ENCODE measurements around the gene C2orf80. TPM values are rescaled to one million over a fixed set of nuclear protein-coding genes. Genes with fewer than 3 reads are reported as not detected.
"Not testable (repeated sequence)": the region's sequence is repeated elsewhere in the genome, so short reads cannot be mapped to it uniquely, and the experiment has no call there.

C2orf80 gene
- total RNA-seq, 1 experiment from 2014 or later, result not detected

DNA sequence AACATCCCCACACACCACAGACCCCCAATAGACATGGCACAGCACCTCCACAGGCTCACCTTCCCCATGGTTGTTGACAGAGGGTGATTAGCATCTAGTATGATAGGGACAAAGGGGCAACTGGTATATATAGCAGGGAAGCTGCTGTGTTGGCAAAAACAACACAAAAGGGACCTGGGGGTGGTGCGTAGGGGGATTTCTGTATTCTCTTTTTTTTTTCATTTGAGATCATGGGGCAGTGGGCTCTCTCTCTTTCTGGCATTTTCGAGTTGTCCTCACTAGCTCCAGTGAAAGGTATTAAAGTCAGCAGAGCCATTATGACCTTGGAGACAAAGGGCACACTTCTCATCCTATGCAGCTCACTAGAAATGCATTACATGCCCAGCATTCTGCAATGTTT is 26.3 kb downstream of the C2orf80 start, which contains the start of gene CRYGA:
TSS of gene CRYGA (minus strand) at position 101 of the 400 bp plus-strand sequence. CDS start at position 68, 33 bp downstream.
- Histone ChIP-seq H3K27ac (no peak within 1 kb of the TSS), H3K9me3 (replicated peaks) (no peaks in the 10 kb centered on the region), H3K36me3 (no peaks in the 10 kb centered on the region), H3K27me3 (replicated peaks) (no peaks in the 10 kb centered on the region; the same call in none of the 2 replicates), H3K4me3 (no peak within 1 kb of the TSS), H3K4me1 (replicated peaks) (no peaks in the 10 kb centered on the region)
- DNase-seq (ENCODE audit: low read depth in 1 of 2, low spot score in 2 of 2), result no peak

DNA sequence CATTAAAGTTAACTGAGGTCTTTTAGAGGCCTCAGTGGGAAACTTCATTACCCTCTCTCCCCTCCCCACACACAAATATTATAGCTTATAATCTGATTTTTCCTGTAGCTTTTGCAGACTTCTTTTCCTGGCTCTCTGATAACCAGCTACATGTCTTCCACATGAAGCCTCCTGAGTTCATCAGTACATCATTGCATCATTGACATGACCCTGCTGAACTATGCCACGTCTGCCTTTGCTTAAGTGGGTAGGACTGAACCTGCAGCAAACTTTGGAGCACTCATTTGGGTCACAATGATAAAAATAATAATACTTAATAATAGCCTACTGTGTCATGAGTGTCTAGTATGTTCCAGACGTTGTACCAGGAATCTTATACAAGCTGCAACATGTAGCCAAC is 33.4 kb downstream of the C2orf80 start:
- Histone ChIP-seq H3K4me1 (replicated peaks) (no peaks in the 10 kb centered on the region), H3K36me3 (no peaks in the 10 kb centered on the region), H3K27ac (no peak overlapping the region), H3K4me3 (no peak overlapping the region), H3K9me3 (replicated peaks) (no peaks in the 10 kb centered on the region), H3K27me3 (replicated peaks) (0 out of 2 replicates have a peak, but pooled peaks cover 5% of the 10 kb centered on the region)
- no peak for DNase-seq (ENCODE audit: low read depth in 1 of 2, low spot score in 2 of 2)

DNA sequence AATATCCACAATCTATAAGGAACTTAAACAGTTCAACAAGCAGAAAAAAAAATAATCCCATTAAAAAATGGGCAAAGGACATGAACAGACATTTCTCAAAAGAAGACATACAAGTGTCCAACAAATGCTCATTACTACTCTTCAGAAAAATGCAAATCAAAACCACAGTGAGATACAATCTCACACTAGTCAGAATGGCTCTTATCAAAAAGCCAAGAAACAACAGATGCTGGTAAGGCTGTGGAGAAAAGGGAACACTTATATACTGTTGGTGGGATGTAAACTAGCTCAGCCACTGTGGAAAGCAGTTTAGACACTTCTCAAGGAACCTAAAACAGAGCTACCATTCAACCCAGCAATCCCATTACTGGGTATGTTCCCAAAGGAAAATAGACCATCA is 36.7 kb downstream of the C2orf80 start:
- Histone ChIP-seq H3K27me3 (replicated peaks) (peaks cover 5% of the 10 kb centered on the region; the same call in 1 of the 2 replicates), H3K36me3 (no peaks in the 10 kb centered on the region), H3K9me3 (replicated peaks) (no peaks in the 10 kb centered on the region), H3K27ac (no peak overlapping the region), H3K4me3 (no peak overlapping the region), H3K4me1 (replicated peaks) (no peaks in the 10 kb centered on the region)
- DNase-seq (ENCODE audit: low read depth in 1 of 2, low spot score in 2 of 2), result no peak

DNA sequence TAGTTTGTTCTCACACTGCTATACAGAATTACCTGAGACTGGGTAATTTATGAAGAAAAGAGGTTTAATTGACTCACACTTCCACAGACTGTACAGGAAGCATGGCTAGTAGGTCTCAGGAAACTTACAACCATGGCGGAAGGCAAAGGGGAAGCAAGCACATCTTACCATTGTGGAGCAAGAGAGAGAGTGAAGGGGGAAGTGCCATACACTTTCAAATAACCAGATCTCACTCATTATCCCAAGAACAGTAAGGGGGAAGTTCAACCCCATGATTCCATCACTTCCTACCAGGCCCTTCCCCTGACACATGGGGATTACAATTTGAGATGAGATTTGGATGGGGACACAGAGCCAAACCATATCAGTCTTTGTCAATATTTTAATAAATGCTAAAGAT is 38.9 kb downstream of the C2orf80 start:
- no peaks in the 10 kb centered on the region for H3K9me3 ChIP-seq (replicated peaks)
- no peak for DNase-seq (ENCODE audit: low read depth in 1 of 2, low spot score in 2 of 2)
- H3K27ac ChIP-seq, result no peak overlapping the region
- peaks cover 2% of the 10 kb centered on the region; the same call in 1 of the 2 replicates for H3K27me3 ChIP-seq (replicated peaks)
- H3K4me3 ChIP-seq, result no peak overlapping the region
- no peaks in the 10 kb centered on the region for H3K4me1 ChIP-seq (replicated peaks)
- no peaks in the 10 kb centered on the region for H3K36me3 ChIP-seq

DNA sequence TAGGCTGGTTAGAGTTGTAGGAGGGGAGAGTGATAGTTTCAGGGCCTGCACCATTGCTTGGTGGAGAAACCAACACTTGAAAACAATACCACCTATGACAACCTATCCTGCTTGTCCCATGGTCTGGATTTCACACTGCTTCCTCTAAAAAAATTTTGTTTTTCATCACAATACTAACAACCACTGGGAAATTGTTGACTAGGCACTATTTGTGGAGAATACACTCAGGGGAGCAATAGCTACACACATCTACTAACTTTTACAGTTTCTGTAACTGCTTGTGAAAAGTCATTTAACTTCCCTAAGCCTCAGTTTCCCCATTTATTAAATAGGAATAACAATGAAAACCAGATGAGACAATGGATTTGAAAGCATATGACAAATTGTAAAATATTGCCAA is 39.7 kb downstream of the C2orf80 start:
- Histone ChIP-seq H3K36me3 (no peaks in the 10 kb centered on the region), H3K9me3 (replicated peaks) (no peaks in the 10 kb centered on the region)
- no peak for DNase-seq (ENCODE audit: low read depth in 1 of 2, low spot score in 2 of 2)

DNA sequence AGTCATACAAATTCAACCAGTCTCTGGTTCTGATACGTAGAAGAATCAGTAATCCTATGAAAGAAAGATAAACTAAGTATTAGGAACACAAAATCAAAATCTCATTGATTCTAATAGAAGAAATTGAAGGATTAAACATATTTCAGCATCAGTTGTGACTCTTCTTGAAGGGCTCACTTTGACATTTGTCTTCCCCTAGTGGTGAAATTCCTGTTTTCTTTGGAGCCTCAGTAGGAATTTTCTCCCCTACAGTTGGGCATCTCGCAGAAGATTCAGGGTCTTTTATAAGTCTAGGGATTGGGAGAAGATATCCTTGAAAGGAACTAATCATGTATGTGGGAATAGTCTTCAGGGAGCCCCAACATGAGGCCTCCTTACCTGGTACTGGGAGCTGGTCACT is 41.0 kb downstream of the C2orf80 start:
- DNase-seq (ENCODE audit: low read depth in 1 of 2, low spot score in 2 of 2), result no peak
- Histone ChIP-seq H3K27ac (no peak overlapping the region), H3K9me3 (replicated peaks) (no peaks in the 10 kb centered on the region)

More for the DNA sequence above, 39.7 kb downstream of the C2orf80 start:
- peaks cover 2% of the 10 kb centered on the region; the same call in 1 of the 2 replicates for H3K27me3 ChIP-seq (replicated peaks)
- H3K4me3 ChIP-seq, result no peak overlapping the region
- H3K27ac ChIP-seq, result no peak overlapping the region
- H3K4me1 ChIP-seq (replicated peaks), result no peaks in the 10 kb centered on the region

DNA sequence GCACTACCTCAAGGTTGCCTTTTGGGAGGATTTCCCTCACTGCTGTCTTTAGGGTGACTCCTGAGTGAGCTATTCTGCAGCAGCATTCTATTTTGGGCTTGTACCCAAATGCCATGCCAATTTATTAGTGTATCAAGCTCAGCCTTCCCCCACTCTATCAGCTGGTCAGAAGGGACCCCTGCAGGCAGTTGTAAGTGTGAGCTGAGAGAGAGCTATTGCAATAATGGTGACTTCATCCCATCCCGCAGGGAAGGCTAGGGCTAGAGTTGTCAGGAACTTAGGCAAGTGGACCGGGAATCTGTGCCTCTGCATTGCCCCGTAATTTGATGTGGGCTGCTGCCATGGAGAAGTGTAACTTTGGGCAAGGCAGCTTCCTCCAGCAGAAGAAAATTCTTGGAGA is 42.1 kb downstream of the C2orf80 start:
- Histone ChIP-seq H3K4me1 (replicated peaks) (no peaks in the 10 kb centered on the region), H3K27ac (no peak overlapping the region), H3K9me3 (replicated peaks) (no peaks in the 10 kb centered on the region), H3K36me3 (no peaks in the 10 kb centered on the region), H3K27me3 (replicated peaks) (no peaks in the 10 kb centered on the region; the same call in 1 of the 2 replicates), H3K4me3 (no peak overlapping the region)
- no peak for DNase-seq (ENCODE audit: low read depth in 1 of 2, low spot score in 2 of 2)

More for the DNA sequence above, 41.0 kb downstream of the C2orf80 start:
- Histone ChIP-seq H3K36me3 (no peaks in the 10 kb centered on the region), H3K4me1 (replicated peaks) (no peaks in the 10 kb centered on the region), H3K4me3 (no peak overlapping the region), H3K27me3 (replicated peaks) (peaks cover 2% of the 10 kb centered on the region; the same call in 1 of the 2 replicates)

DNA sequence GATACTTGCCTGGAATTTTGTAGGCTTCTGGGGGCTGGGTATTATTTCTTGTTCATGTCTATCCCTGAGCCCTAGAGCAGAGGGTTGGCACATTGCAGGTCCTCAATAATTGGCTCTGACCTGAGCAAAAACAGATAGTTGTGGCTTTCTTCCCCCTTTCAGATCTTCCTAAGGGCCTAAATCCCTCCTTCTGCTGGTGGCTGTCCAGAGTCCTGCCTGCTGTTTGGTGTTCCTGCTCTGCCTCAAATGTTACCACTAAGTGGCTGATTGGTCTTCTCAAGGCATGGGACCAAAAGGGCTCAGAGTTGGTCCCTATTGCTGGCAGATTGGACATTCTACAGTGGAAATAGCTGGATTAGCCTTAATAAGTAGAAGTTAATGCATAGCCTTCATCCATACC is 42.8 kb downstream of the C2orf80 start:
- Histone ChIP-seq H3K27me3 (replicated peaks) (no peaks in the 10 kb centered on the region; the same call in 1 of the 2 replicates), H3K27ac (no peak overlapping the region)
- no peak for DNase-seq (ENCODE audit: low read depth in 1 of 2, low spot score in 2 of 2)

DNA sequence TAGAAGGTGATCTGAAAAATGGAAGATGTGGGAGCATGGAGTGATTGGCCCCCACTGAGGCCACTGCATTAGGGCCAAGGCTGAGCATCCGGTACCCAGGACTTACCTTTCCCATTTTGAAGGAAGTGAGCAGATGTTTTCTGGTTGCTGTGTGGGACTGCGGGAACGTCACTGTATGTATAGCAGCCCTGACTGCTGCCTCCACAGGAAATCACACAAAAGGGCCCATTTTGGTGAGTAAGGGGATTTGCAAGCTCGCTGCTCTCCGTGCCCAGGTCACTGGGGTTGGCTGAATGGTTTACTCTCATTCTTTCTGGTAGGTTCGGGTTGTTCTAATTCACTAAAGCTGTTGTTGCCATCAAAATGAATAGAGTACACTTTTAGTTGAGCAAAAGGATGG is 43.8 kb downstream of the C2orf80 start, which contains the start of gene CRYGB:
TSS of gene CRYGB (minus strand) at position 153 of the 400 bp plus-strand sequence. CDS start at position 115, 38 bp downstream.
- no peaks in the 10 kb centered on the region; the same call in 1 of the 2 replicates for H3K27me3 ChIP-seq (replicated peaks)
- H3K9me3 ChIP-seq (replicated peaks), result no peaks in the 10 kb centered on the region
- H3K36me3 ChIP-seq, result no peaks in the 10 kb centered on the region
- H3K27ac ChIP-seq, result no peak within 1 kb of the TSS
- no peaks in the 10 kb centered on the region for H3K4me1 ChIP-seq (replicated peaks)
- DNase-seq (ENCODE audit: low read depth in 1 of 2, low spot score in 2 of 2), result no peak
- H3K4me3 ChIP-seq, result no peak within 1 kb of the TSS

More for the DNA sequence above, 42.8 kb downstream of the C2orf80 start:
- H3K36me3 ChIP-seq, result no peaks in the 10 kb centered on the region
- H3K4me3 ChIP-seq, result no peak overlapping the region
- H3K4me1 ChIP-seq (replicated peaks), result no peaks in the 10 kb centered on the region
- H3K9me3 ChIP-seq (replicated peaks), result no peaks in the 10 kb centered on the region

DNA sequence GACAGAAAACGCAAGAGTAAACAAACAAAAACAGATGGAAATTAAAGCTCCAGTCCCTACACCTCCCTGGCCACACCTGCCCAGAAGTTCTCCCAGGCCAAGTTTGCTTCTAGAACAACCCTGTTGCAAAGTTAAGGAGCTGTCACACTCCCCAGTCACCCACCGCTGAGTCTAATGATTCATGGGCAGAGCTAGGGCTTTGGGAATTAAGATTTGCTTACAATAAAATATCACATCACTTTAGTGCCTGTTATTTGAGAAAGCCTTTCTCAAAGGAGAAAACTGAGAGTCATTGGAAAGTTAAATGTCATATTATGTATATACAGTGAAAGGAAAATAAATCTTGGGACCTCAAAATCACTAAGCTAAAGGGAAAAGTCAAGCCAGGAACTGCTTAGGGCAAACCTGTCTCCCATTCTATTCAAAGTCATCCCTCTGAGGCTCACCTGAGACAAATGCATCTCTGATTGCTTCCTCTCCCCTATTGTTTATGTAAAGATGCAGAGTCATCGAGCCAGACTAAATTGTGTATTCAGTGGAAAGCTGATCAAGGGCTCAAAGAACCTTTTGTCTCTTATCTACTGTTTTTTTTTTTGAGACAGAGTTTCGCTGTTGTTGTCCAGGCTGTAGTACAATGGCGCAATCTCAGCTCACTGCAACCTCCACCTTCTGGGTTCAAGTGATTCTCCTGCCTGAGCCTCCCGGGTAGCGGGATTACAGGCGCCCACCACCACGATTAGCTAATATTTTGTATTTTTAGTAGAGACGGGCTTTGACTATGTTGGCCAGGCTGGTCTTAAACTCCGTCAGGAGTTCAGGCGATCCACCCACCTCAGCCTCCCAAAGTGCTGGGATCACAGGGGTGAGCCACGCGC is 46.7 kb downstream of the C2orf80 start:
- H3K27ac ChIP-seq, result no peak overlapping the region
- H3K4me3 ChIP-seq, result no peak overlapping the region
- no peaks in the 10 kb centered on the region; the same call in 1 of the 2 replicates for H3K27me3 ChIP-seq (replicated peaks)
- DNase-seq (ENCODE audit: low read depth in 1 of 2, low spot score in 2 of 2), result no peak
- H3K4me1 ChIP-seq (replicated peaks), result no peaks in the 10 kb centered on the region
- no peaks in the 10 kb centered on the region for H3K9me3 ChIP-seq (replicated peaks)
- no peaks in the 10 kb centered on the region for H3K36me3 ChIP-seq

DNA sequence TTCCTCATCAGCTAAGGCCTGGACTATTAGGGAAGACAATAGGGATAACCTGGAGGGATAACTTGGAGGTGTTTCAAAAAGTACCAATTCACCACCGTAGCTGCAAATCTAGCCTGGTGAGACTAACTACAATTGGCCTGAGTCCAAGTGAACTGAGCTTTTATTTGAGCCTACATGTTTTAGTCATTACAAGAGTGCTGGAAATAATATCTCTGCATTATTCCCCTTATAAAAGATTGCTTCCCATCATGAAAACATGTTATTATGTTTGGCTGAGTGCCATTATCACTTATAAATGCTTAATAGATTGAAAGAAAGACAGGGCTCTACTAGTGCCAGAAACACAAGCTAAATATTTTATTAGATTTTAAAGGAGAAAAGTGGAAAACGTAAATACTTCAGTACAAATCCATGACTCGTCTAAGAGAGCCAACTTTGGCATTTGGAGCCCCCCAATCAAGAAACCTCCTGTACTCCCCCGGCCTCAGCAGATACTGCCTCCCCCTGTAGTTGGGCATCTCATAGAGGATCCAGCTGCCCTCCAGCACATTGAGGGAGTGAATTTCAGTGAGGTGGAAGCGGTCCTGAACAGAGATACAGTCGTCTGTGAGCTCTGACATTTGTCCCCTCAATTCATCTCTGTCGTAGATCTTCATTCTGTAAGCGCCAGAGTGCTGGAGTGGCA is 47.4 kb downstream of the C2orf80 start:
- DNase-seq (ENCODE audit: low read depth in 1 of 2, low spot score in 2 of 2), result no peak
- Histone ChIP-seq H3K9me3 (replicated peaks) (no peaks in the 10 kb centered on the region), H3K4me1 (replicated peaks) (no peaks in the 10 kb centered on the region), H3K27ac (no peak overlapping the region), H3K36me3 (no peaks in the 10 kb centered on the region), H3K4me3 (no peak overlapping the region), H3K27me3 (replicated peaks) (no peaks in the 10 kb centered on the region)

DNA sequence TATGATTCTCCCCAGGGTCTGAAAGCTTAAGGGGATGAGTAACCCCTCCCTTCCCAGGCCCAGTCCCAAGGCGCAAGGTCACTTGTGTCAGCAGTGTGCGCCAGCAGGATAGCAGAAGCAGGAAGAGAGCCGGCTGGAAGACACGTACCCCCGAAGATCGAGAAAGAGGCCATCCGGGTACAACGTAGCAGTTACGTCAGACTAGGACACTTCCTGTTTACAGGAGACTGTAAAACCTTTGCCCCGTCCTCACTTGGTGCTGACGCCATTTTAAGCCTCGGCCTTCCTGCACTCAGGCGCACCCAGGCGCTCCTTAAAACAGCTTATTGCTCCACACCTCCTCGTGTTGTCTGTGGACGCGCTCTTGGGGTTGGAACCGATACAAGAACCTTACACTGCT is 50.4 kb downstream of the C2orf80 start:
- no peak for DNase-seq (ENCODE audit: low read depth in 1 of 2, low spot score in 2 of 2)
- H3K36me3 ChIP-seq, result no peaks in the 10 kb centered on the region
- no peak overlapping the region for H3K27ac ChIP-seq
- H3K4me1 ChIP-seq (replicated peaks), result no peaks in the 10 kb centered on the region
- H3K27me3 ChIP-seq (replicated peaks), result no peaks in the 10 kb centered on the region
- no peaks in the 10 kb centered on the region for H3K9me3 ChIP-seq (replicated peaks)
- H3K4me3 ChIP-seq, result no peak overlapping the region

DNA sequence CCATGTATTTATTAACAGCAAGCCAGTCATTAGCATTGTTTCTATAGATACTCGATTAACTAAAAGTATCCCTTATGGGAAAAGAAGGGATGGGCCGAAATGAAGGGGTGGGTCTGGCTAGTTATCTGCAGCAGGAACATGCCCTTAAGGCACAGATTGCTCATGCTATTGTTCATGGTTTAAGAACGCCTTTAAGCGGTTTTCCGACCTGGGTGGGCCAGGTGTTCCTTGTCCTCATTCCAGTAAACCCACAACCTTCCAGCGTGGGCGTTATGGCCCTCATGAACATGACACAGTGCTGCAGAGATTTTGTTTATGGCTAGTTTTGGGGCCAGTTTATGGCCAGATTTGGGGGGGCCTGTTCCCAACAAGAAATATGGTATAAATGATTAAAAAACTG is 51.5 kb downstream of the C2orf80 start:
- not testable (repeated sequence) for H3K4me1 ChIP-seq (replicated peaks); H3K4me3 ChIP-seq; H3K27me3 ChIP-seq (replicated peaks); H3K27ac ChIP-seq; H3K36me3 ChIP-seq; DNase-seq (ENCODE audit: low read depth in 1 of 2, low spot score in 2 of 2); H3K9me3 ChIP-seq (replicated peaks)

DNA sequence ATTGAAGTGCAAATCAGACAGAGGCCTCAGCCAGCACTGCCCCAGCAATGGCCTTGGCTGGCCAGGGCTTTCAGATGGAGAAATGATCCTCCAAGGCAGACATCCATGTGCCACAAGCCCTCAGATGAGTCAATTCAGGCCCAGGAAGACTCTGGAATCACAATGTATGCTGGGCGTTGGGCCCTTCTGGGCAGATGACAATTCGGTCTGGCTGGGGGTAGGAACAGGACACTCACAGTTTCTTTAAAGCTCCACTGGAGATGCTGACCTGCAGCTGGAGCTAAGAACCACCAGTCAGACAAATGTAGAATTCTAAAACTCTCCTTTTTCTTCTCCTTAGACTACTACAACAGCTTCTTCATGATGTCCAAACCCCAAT is 53.1 kb downstream of the C2orf80 start:
- H3K4me3 ChIP-seq, result no peak overlapping the region
- no peak overlapping the region for H3K27ac ChIP-seq
- no peak for DNase-seq (ENCODE audit: low read depth in 1 of 2, low spot score in 2 of 2)

More for the DNA sequence above, 53.1 kb downstream of the C2orf80 start:
- H3K27me3 ChIP-seq (replicated peaks), result no peaks in the 10 kb centered on the region
- no peaks in the 10 kb centered on the region for H3K36me3 ChIP-seq
- H3K4me1 ChIP-seq (replicated peaks), result no peaks in the 10 kb centered on the region
- H3K9me3 ChIP-seq (replicated peaks), result no peaks in the 10 kb centered on the region

Data from SJSA1 (cell line).